Upper lobe of left lung (tissue), 4 donors: ENCODE data around the gene MAEA.
"Not testable (repeated sequence)": the region's sequence is repeated elsewhere in the genome, so short reads cannot be mapped to it uniquely, and the experiment has no call there.

Experiments
- EP300 ChIP-seq, 4 donors: sonication (generic); formaldehyde crosslinking; IDR thresholded peaks; one replicate each; pipeline ENCODE4 v1.5.1; 2017; ENCODE audit warnings: antibody characterized with exemption in 4 of 4, control low read depth in 2 of 4
- POLR2A ChIP-seq, 4 donors: fragments of 450-650 bp; IDR thresholded peaks; one replicate each; pipeline ENCODE4 v1.5.1; 2016 to 2017; ENCODE audit warnings: antibody characterized with exemption in 4 of 4, mild to moderate bottlenecking in 2 of 4
- POLR2AphosphoS5 ChIP-seq, 2 donors: sonication (generic); formaldehyde crosslinking; IDR thresholded peaks; one replicate each; pipeline ENCODE4 v1.5.1; 2017; ENCODE audit warnings: antibody characterized with exemption in 2 of 2
- TF ChIP-seq, protein P1 (sequence below), 6 experiments: fragments of 450-650 bp in 4 of 6; fragments of 200-600 bp in 2 of 6; sonication (generic) in 2 of 6; IDR thresholded peaks; one replicate each; pipeline ENCODE4 v1.5.1; 2016 to 2019; ENCODE audit warnings: antibody characterized with exemption in 6 of 6

DNA sequence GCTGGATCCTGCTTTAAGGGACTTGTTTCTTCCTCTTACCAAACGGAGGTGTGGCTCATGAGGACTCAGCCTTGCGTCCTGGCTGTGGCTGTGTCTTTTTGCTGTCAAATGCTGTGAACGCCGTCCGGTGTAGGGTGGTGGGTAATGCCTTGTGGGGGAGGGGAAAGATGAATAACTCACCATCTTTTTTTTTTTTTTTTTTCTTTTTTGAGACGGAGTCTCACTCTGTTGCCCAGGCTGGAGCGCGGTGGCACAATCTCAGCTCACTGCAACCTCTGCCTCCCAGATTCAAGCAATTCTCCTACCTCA lies 3.0 kb downstream of the MAEA start:
- TF ChIP-seq, protein P1, sequence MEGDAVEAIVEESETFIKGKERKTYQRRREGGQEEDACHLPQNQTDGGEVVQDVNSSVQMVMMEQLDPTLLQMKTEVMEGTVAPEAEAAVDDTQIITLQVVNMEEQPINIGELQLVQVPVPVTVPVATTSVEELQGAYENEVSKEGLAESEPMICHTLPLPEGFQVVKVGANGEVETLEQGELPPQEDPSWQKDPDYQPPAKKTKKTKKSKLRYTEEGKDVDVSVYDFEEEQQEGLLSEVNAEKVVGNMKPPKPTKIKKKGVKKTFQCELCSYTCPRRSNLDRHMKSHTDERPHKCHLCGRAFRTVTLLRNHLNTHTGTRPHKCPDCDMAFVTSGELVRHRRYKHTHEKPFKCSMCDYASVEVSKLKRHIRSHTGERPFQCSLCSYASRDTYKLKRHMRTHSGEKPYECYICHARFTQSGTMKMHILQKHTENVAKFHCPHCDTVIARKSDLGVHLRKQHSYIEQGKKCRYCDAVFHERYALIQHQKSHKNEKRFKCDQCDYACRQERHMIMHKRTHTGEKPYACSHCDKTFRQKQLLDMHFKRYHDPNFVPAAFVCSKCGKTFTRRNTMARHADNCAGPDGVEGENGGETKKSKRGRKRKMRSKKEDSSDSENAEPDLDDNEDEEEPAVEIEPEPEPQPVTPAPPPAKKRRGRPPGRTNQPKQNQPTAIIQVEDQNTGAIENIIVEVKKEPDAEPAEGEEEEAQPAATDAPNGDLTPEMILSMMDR (IDR thresholded peaks at IDR 0.05) = not testable (repeated sequence)
- TF ChIP-seq POLR2A, EP300, POLR2AphosphoS5 (IDR thresholded peaks at IDR 0.05): not testable (repeated sequence)
